Activated T-cell treated with anti-CD3 and anti-CD28 coated beads, Interleukin-2, amount 50 U/mL, for 24 hours (primary cell): Measurements from ENCODE around the gene RAB5IF.
"Not testable (repeated sequence)": the region's sequence is repeated elsewhere in the genome, so short reads cannot be mapped to it uniquely, and the experiment has no call there.

Source experiments
- DNase-seq: peaks from one replicate; pipeline ENCODE4 v3.0.0-alpha.2; 2020
- H3K27ac Mint-ChIP-seq: 2 replicates; pipeline ENCODE4 v1.8.0; 2020; ENCODE audit warnings: mild to moderate bottlenecking, mixed read lengths
- H3K27me3 Mint-ChIP-seq: 2 replicates; pipeline ENCODE4 v1.8.0; 2020; ENCODE audit warnings: mixed read lengths
- H3K36me3 Mint-ChIP-seq: 2 replicates; pipeline ENCODE4 v1.8.0; 2020; ENCODE audit warnings: low read depth, mixed read lengths
- H3K4me1 Mint-ChIP-seq: 2 replicates; pipeline ENCODE4 v1.8.0; 2020; ENCODE audit warnings: low read depth, mixed read lengths
- H3K4me3 Mint-ChIP-seq: 2 replicates; pipeline ENCODE4 v1.8.0; 2020; ENCODE audit warnings: mild to moderate bottlenecking, moderate library complexity, mixed read lengths
- H3K9me3 Mint-ChIP-seq: 2 replicates; pipeline ENCODE4 v1.8.0; 2020; ENCODE audit warnings: mixed read lengths

The RAB5IF gene

DNA sequence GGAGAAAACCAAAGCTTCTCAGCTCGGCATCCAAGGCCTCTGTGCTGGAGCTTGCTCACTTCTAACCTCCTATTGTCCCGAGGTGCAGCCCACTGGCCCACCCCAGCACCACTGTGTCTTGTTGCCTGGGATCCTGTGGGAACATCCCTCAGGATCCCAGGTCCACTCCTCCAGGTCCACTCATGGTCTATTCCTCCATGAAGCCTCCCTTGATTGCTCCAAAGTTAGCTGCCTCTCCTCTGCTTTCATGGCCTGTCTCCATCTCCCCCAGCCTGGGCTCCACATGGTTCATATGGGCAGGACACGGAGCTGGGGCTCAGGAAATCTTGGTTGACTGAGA lies 26.5 kb downstream of the RAB5IF start:
- no peak for DNase-seq
- peak overlapping the region; percentile 95 for H3K27ac Mint-ChIP-seq
- peaks cover 92% of the 10 kb centered on the region for H3K36me3 Mint-ChIP-seq
- no peak overlapping the region for H3K4me3 Mint-ChIP-seq
- no peaks in the 10 kb centered on the region for H3K27me3 Mint-ChIP-seq
- H3K9me3 Mint-ChIP-seq: no peaks in the 10 kb centered on the region
- peaks cover 48% of the 10 kb centered on the region for H3K4me1 Mint-ChIP-seq

DNA sequence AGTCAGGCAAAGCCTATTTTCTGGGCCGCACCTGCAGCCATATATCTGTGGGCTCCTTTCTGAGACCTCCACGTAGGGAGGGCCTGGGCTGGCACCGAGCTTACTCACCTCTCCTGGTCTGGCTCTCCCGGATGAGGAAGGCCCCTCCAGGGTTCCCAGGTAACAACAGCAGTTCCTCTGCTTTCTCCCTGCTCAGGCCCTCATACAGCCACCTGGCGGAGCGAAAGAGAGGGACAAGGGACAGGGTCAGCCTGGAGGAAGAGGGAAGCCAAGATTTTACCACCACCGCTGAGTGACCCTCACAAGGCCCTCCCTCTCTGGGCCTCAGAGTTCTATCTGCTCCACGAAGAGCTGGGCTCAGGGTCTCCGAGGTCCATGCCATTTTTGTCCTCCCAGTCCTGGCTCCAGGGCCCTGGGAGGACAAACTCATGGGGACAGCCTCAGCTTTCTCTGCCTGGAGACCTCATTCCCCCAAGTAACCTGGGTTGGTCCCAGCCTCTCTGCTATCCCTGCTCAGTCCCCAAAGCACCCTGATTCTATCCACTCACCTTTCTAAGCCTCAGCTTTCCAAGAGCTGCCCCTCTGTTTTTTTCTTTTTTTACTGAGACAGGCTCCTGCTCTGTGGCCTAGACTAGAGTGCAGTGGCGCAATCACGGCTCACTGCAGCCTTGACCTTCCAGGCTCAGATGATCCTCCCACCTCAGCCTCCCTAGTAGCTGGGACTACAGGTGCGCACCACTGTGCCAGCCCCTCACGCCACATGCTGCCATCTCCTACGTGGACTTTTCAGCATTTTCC lies 27.1 kb downstream of the RAB5IF start:
- Mint-ChIP-seq H3K27me3 (no peaks in the 10 kb centered on the region), H3K36me3 (peaks cover 92% of the 10 kb centered on the region), H3K27ac (peak overlapping the region; percentile 95), H3K4me3 (no peak overlapping the region), H3K4me1 (peaks cover 43% of the 10 kb centered on the region), H3K9me3 (no peaks in the 10 kb centered on the region)
- no peak for DNase-seq

DNA sequence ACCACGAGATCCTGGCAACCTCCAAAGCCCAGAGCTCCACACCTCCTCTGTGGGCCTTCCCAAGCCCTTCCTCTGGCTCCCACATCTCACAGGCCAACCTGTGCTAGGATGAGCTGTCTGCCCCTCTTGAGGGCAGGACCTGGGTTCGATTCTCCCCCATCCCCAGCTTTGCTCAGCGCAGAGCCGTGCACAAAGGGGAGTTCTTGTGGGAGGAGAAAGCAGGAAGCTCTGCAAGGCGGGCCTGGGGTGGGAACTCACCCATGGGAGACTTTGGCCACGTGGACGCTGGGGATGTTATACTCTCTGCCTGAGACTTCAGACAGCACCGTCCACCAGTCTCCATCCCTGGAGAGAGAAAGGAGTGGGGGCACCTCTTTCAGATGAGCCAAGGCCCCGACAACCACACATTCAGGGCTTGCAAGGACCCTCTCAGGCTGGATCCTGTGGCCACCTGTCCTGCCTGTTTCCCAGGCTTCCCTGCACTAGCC lies 27.8 kb downstream of the RAB5IF start:
- Mint-ChIP-seq H3K27ac (peak overlapping the region; percentile 95), H3K4me1 (peaks cover 37% of the 10 kb centered on the region), H3K4me3 (no peak overlapping the region), H3K36me3 (peaks cover 92% of the 10 kb centered on the region), H3K27me3 (no peaks in the 10 kb centered on the region), H3K9me3 (no peaks in the 10 kb centered on the region)
- no peak for DNase-seq

DNA sequence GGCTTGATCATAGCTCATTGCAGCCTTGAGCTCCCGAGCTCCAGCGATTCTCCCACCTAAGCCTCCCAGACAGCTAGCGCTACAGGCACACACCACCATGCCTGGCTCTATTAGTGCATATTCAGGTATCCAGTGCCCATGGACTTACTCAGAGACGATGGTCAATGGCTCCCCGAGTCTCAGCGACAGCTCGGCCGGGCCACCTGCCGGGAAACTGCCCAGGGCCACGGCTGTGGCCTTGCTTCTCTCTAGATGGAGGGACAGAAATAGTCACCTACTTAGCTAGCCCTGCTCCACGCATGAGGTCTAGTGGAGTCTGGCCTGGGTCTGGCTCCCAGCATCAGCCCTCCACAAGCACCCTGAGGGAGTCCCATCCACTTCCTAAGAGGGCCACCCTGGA lies 28.8 kb downstream of the RAB5IF start:
- Mint-ChIP-seq H3K27ac (peak overlapping the region; percentile 86), H3K4me3 (no peak overlapping the region)
- DNase-seq: no peak

DNA sequence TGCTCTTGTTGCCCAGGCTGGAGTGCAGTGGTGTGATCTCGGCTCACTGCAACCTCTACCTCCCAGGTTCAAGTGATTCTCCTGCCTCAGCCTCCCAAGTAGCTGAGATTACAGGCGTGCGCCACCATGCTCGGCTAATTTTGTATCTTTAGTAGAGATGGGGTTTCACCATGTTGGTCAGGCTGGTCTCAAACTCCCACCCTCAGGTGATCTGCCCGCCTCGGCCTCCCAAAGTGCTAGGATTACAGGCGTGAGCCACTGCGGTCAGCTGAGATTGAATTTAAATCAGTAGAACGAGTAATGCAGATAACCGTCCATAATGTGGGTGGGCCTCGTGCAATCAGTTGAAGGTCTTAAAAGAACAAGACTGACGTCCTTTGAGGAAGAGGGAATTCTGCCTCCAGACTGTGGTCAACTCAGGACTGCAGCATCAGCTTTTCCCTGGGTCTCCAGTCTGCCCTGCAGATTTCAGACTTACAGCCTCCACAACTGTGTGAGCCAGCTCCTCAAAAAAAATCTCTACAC lies 33.4 kb downstream of the RAB5IF start:
- H3K9me3 Mint-ChIP-seq, H3K27me3 Mint-ChIP-seq, DNase-seq, H3K4me3 Mint-ChIP-seq: not testable (repeated sequence)
- peaks cover 35% of the 10 kb centered on the region for H3K4me1 Mint-ChIP-seq
- H3K27ac Mint-ChIP-seq: peak overlapping the region; percentile 29
- H3K36me3 Mint-ChIP-seq: peaks cover 87% of the 10 kb centered on the region

More for the DNA sequence above, 28.8 kb downstream of the RAB5IF start:
- H3K4me1 Mint-ChIP-seq: peaks cover 37% of the 10 kb centered on the region
- H3K27me3 Mint-ChIP-seq: no peaks in the 10 kb centered on the region
- H3K36me3 Mint-ChIP-seq: peaks cover 92% of the 10 kb centered on the region
- no peaks in the 10 kb centered on the region for H3K9me3 Mint-ChIP-seq

DNA sequence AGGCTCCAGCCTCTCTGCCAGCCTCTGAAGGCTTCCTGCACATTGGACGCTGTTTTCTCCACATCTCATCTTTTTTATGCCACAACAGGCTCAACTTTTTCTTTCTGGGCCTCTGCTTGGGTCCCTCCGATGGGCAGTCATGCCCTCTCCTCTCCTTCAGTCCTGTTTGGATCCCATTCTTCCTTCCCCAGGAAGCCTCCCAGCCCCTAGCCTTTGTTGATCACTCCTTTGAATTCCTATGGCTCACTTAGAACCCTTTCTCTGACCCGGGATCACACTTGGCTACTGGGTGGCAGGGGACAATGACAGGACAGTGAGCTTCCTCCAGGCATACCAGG lies 35.9 kb downstream of the RAB5IF start:
- Mint-ChIP-seq H3K9me3 (no peaks in the 10 kb centered on the region), H3K4me1 (peaks cover 52% of the 10 kb centered on the region), H3K36me3 (peaks cover 87% of the 10 kb centered on the region), H3K4me3 (no peak overlapping the region), H3K27ac (peak overlapping the region; percentile 90), H3K27me3 (no peaks in the 10 kb centered on the region)
- DNase-seq: no peak

DNA sequence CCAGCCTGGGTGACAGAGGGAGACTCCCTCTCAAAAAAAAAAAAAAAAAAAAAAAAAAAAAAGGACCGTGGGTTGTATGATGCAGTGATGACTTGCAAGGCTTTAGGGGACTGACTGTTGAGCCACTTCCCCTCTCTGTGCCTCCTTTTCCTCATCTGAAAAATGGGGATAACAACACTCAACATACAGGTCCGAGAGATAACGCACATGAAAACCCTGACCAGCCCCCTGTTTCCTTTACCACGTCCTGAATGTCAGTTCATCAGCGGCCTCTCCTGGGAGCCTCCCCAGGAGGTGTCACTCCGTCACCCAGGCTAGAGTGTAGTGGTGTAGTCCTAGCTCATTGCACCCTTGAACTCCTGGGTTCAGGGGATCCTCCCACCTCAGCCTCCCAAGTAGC lies 36.6 kb downstream of the RAB5IF start:
- DNase-seq: no peak
- H3K9me3 Mint-ChIP-seq: no peaks in the 10 kb centered on the region
- H3K27me3 Mint-ChIP-seq: no peaks in the 10 kb centered on the region
- H3K27ac Mint-ChIP-seq: peak overlapping the region; percentile 100
- H3K4me1 Mint-ChIP-seq: peaks cover 56% of the 10 kb centered on the region
- H3K4me3 Mint-ChIP-seq: peak overlapping the region; percentile 92
- peaks cover 81% of the 10 kb centered on the region for H3K36me3 Mint-ChIP-seq

DNA sequence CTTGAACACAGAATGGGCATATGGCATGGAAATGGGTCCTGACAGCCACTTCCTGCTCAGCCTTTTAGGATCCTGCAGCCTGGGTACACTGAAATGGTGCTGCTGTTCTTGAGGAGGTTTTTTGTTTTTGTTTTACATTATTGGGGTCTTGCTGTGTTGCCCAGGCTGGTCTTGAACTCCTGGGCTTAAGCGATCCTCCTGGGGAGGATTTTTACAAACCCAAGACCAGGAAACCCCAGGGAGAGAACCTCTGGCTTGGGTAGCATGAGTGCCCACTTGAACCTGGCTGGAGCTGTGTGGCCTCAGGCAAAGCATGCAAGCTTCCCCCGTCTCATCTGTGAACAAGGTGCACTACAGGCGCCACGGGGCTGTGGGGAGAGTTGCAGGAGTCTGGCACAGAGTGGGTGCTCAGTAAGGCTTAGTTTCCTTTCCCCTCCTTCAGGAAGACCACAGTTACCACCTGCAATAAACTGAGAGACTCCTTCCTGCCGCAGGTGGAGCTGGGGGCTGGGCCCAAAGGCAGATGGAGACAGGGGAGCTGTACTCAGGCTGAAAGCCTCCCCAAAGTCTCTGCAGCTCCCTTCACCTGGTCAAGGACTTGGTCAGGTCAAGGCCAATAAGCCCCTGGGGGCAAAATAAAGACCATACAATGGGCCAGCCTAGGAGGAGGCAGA lies 38.6 kb downstream of the RAB5IF start:
- no peaks in the 10 kb centered on the region for H3K27me3 Mint-ChIP-seq
- peak overlapping the region; percentile 92 for H3K4me3 Mint-ChIP-seq
- H3K9me3 Mint-ChIP-seq: no peaks in the 10 kb centered on the region
- peak overlapping the region; percentile 100 for H3K27ac Mint-ChIP-seq
- H3K4me1 Mint-ChIP-seq: peaks cover 54% of the 10 kb centered on the region
- DNase-seq: peak; percentile 84
- H3K36me3 Mint-ChIP-seq: peaks cover 61% of the 10 kb centered on the region

DNA sequence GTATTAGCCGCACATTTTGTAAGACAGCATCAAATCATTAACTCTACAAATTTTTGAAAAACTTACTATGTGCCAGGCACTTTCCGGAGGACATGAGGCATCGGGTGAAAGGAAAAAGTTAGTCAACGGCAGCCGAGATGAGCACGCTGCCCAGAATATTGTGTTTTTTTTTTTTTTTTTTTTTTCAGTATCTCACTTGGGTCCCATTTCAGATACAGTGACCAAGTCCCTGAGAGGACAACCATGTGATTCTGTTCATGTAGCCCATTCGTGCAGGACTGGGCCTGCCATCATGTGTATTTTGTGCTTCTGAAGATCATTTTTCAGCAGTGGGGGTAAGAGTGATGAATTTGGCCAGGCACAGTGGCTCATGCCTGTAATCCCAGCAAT lies 39.1 kb downstream of the RAB5IF start:
- peak overlapping the region; percentile 92 for H3K4me3 Mint-ChIP-seq
- peak overlapping the region; percentile 100 for H3K27ac Mint-ChIP-seq
- peaks cover 53% of the 10 kb centered on the region for H3K4me1 Mint-ChIP-seq
- no peaks in the 10 kb centered on the region for H3K27me3 Mint-ChIP-seq
- DNase-seq: peak; percentile 62
- peaks cover 57% of the 10 kb centered on the region for H3K36me3 Mint-ChIP-seq
- no peaks in the 10 kb centered on the region for H3K9me3 Mint-ChIP-seq

DNA sequence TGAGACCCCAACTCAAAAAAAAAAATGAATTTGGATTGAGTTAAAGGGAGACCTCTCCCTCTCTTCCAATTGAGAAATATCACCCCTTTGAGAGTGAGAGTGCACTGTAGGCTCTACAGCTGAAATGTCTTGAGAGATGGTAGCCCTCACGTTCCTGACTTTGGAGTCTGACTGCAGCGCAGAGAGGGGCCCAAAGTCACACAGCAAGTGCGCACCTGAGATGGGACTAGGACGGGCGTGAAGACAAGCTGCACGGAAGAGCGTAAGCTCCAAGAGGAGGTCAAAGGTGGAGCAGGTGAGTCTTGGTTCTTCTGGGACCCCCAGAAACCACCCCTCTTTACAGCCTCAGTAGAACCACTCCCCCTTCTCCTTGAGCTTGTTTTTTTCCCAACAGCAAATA lies 39.8 kb downstream of the RAB5IF start:
- Mint-ChIP-seq H3K27me3 (no peaks in the 10 kb centered on the region), H3K4me3 (peak overlapping the region; percentile 92), H3K4me1 (peaks cover 53% of the 10 kb centered on the region), H3K9me3 (no peaks in the 10 kb centered on the region), H3K27ac (peak overlapping the region; percentile 100), H3K36me3 (peaks cover 51% of the 10 kb centered on the region)
- DNase-seq: peak; percentile 48

DNA sequence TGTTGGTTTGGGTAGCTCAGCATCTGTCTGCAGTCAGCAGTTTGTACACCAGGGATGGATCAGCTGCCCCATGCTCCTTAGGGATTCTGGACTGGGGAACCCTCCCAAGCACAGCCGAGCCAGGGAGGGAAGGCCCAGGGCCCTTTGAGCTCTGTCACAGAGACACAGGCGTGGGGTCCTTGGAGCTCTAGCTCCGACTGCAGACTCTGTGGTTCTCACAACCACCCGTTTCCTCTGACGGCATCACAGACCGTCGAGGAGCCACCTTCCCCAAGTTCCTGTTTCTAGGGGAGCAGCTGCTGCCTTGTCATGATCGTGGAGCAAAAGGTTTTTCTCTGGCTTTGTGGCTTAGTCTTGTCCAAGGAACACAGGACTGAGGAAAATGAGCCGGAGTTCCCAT lies 40.4 kb downstream of the RAB5IF start, which contains the start of gene SLA2:
Gene SLA2, minus strand, starts transcription at position 199 of the 400 bp plus-strand sequence. CDS start 4,861 bp downstream, outside the sequence.
- H3K9me3 Mint-ChIP-seq: no peaks in the 10 kb centered on the region
- peak within 1 kb of the TSS; percentile 100 for H3K27ac Mint-ChIP-seq
- peak within 1 kb of the TSS; percentile 92 for H3K4me3 Mint-ChIP-seq
- peak; percentile 78 for DNase-seq
- H3K27me3 Mint-ChIP-seq: no peaks in the 10 kb centered on the region
- H3K4me1 Mint-ChIP-seq: peaks cover 53% of the 10 kb centered on the region
- H3K36me3 Mint-ChIP-seq: peaks cover 45% of the 10 kb centered on the region

DNA sequence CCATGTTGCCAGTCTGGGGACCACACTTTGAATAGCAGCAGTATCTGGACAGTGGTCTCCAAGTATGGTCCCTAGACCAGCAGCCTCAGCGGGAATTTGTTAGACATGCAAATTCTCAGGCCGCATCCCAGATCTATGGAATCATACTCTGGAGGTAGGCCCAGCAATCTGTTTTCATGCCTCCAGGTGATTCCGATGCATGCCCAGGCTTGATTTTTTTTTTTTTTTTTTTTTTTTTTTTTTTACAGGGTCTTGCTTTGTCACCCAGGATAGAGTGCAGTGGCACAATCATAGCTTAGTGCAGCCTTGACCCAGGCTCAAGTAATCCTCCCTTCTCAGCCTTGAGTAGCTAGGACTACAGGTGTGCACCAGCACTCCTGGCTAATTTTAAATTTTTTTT lies 41.1 kb downstream of the RAB5IF start:
- H3K4me1 Mint-ChIP-seq: peaks cover 49% of the 10 kb centered on the region
- peak overlapping the region; percentile 92 for H3K4me3 Mint-ChIP-seq
- H3K36me3 Mint-ChIP-seq: peaks cover 43% of the 10 kb centered on the region
- no peaks in the 10 kb centered on the region for H3K27me3 Mint-ChIP-seq
- no peak for DNase-seq
- no peaks in the 10 kb centered on the region for H3K9me3 Mint-ChIP-seq
- peak overlapping the region; percentile 100 for H3K27ac Mint-ChIP-seq

DNA sequence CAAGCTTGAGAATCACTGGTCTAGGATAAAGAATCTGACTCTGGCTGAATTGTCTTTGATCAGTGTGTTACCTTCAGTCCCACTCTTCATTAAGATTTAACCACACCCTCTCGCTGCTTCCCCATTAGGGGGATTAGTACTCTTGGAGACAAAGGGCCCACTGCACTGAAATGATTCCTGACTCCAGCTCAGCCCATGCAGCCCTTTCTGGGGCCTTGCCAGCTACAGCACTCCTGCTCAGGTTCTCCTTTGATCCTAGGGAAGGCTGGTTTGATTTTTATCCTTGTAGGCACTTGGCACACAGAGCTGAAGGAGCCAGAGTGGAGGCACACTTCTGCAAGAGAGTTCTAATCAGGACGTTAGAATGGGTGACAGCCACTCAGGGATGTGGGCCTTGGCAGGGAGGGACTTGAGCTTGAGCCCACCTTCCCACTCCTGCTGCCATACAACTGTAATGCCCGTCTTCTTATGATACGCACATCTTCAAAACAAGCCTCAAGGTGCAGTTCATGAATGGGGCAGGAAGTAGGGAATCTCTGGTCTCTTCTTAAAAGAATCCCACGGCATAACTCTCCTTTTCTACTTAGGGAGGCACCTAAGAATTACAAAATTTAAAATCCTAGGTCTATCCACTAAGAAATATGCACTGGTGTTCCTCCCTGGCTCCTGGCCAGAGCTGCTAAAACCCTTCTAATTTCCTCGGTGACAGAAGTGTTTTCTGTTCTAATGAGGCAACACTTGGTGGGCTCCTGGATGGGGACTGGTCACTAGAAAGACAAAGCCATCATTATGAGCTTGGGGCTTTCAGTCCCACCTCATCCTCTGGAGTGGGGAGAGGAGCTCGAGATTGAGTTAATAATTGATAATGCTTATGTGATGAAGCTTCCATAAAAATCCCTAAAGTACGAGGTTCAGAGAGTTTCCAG lies 41.9 kb downstream of the RAB5IF start:
- H3K27ac Mint-ChIP-seq: peak overlapping the region; percentile 100
- H3K4me1 Mint-ChIP-seq: peaks cover 42% of the 10 kb centered on the region
- H3K4me3 Mint-ChIP-seq: peak overlapping the region; percentile 50
- no peak for DNase-seq
- H3K27me3 Mint-ChIP-seq: no peaks in the 10 kb centered on the region
- no peaks in the 10 kb centered on the region for H3K9me3 Mint-ChIP-seq
- peaks cover 41% of the 10 kb centered on the region for H3K36me3 Mint-ChIP-seq

DNA sequence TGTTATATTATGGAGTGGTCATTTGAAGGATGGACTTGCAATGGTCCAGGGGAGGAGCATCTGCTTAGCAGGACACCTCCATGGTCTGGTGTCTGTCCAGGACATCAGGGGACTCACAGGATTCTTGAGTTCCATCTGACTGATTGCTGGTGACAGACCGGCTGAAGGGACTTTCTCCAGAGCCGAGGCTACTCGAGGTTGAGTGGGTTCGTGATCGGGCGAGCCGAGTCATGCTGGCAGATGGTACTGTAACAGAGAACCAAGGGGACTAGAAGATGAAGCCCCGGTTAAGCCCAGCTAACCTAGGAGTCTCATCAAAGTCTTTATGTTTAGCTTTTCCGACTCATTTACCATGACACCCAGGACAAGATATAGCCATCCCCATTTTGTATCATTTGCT lies 47.9 kb downstream of the RAB5IF start:
- no peaks in the 10 kb centered on the region for H3K27me3 Mint-ChIP-seq
- H3K27ac Mint-ChIP-seq: no peak overlapping the region
- peaks cover 11% of the 10 kb centered on the region for H3K4me1 Mint-ChIP-seq
- DNase-seq: no peak
- H3K9me3 Mint-ChIP-seq: no peaks in the 10 kb centered on the region
- no peak overlapping the region for H3K4me3 Mint-ChIP-seq
- peaks cover 44% of the 10 kb centered on the region for H3K36me3 Mint-ChIP-seq
